Stimulated activated CD4-positive, alpha-beta T cell treated with anti-CD3 and anti-CD28 coated beads, Interleukin-12 subunit alpha, Interleukin-12 subunit beta, amount 100 ng/mL, for 4 hours (primary cell): ENCODE results near the gene FAM234B.
"Not testable (repeated sequence)": the region's sequence is repeated elsewhere in the genome, so short reads cannot be mapped to it uniquely, and the experiment has no call there.

Experiments used
- DNase-seq: peaks from one replicate; pipeline ENCODE4 v3.0.0-alpha.2; 2020

The FAM234B gene

DNA sequence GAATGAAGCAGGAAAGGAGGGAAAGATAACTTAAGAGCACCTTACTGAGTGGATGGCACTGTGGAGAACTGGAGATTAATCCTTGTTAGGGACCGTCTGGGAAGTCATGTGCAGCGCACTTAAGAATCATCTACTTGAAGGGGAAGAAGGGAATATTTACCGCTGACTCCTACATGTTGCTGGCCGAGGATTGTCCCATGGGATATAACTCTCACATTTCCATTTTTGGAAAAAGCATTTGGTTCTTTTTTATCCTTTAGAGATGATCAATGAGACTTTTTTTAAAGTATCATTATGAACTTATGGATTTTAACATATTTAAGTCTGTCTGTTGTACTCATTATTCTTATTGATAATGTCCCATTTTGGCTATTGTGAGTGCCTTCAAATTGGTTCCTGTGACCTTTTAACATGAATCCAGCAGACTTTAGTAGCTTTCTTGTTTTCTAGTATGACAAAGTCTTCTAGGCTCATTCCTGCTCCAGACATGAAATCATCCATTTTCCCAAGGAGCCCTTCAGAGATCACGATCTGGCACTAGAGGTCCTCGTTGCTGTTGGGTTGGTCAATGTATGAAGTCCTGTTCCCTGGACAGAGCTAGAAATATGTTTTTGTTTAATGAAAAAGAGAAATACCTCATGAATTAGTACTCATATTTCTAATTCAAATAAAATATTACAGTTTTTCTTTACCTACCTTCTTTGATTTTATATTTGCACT, 20.2 kb upstream of the FAM234B start:
- no peak for DNase-seq

DNA sequence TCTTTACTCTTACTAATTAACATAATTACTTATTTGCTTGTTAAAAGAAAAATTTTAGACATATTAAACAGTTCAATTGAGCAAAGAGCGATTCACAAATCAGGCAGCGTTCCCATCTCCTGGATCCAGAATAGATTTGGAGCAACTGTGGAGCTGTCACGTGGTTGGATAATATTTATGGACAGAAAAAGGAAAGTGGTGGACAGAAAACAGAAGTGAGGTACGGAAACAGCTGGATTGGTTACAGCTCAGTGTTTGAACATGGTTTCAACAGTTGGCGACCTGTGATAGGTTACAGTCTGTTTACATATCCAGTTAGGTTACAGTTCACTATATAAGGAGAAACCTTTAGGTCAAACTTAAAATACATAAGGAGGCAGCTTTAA, 19.7 kb upstream of the FAM234B start:
- DNase-seq: no peak

DNA sequence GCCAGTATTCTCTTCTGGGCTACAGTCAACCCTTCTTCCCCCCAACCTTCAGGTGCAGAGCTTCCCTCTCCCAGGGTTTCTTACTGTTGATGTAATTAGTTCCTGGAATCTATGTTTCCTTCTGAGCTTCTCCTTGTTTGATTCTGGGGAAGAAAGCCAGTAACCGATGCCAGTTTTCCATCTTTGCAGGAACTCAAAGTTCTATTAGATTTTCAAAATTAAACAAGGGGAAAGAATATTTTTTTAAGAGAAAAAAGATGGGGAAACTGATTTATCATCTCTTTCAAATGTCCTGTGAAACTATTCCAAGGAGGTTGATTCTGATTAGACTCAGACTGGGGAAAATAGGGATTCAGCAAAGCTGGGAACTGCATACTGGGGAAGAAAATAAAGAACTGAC, 17.9 kb upstream of the FAM234B start:
- no peak for DNase-seq

DNA sequence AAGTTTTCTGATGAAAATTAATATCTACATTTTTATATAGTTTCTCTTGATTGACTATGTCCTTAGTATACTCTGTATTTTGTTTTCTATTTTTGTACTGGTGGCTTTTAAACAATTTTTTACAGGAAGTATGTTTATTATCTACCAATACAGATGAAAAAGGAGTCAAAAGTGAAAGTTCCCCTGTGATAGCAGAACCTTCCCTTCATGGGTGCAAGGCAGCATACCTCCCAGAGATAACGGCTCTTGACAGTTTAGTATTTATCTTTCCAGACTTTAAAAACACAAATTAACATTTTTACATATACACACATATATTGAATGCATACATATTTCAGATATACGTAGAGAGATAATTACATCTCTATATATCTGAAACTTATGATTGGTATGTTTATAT, 17.1 kb upstream of the FAM234B start:
- no peak for DNase-seq

DNA sequence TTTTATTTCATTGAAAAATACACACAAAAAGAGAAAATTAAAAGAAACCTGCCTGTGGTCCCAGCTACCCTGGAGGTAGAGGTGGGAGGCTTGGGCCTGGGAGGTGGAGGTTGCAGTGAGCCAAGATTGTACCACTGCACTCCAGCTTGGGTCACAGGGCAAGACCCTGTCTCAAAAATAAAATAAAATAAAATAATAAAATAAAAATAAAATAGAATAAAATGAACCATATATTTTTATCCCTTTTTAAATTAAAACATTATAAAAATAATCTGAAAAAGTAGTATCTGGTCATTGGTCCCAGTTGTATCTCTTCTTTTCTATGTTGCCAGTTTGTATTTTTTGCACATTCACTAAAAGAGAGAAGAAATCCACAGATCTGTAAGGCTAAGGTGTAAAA, 16.7 kb upstream of the FAM234B start:
- no peak for DNase-seq

DNA sequence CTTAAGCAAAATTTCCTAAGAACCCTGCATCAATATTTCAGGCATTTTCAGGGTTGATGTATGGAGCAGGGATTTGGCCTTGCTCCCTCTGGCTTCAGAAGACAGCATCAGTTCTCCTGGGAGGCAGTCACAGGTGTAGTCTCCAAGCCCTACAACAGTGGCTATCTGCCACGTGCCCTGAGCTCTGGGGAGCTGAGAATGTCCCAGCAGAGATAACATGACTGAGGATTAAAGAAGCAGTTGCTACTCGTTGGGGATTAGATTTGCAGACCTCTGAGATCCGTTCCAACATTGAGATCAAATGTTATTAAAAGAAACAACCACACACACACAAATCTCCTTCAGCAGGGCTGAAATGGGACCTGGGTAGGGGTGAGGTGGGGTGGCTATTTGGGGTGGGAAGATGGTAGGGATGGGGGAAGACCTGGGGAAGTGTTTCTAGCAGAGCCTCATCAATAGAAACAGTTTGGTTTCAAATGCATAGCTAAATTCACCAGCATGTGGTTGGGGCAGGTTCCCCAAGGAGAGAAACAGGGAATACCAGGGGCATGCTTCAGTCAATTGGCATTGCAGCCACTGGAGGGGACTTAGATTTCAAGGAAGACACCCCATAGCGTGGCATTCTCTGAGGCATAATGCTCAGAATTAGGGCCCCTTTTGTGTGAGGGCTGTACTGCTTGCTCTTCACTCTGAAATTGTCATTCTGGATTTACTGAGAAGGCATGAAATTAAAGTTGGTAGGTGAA, 15.2 kb upstream of the FAM234B start:
- no peak for DNase-seq

DNA sequence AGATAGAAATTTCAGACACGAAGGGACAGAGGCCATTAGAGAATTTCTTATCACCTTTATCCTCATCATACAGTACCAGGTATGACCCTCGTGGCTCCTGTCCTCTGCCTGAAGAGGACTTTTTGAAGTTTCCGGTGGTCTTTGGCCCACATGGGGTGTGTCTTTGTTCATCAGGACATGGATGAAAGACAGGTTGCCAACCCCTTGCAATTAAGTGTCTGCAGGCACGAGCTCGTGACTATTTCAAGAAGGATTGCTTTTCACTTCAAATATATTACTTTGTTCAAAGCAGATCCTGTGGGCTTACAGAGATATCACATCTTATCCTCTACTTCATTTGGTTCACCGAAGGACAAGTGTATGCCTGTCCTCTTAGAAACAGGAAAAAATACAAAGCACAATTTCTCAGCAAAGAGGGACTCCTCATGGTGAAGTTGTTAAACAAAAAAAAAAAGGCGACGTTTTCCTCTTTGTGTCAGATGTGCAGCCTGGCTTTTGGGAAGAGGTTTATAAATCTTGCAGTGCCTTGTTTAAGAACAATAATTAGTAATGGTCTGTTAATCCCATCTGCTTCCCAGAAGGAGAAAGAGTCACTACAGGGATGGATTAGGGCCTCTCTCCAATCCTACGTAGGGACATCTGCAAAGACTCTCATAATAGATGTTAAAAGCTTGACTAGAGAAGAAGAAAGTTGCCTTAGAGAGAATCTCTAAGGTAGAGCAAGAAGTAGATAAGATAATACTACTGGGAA, 13.5 kb upstream of the FAM234B start:
- DNase-seq: no peak

DNA sequence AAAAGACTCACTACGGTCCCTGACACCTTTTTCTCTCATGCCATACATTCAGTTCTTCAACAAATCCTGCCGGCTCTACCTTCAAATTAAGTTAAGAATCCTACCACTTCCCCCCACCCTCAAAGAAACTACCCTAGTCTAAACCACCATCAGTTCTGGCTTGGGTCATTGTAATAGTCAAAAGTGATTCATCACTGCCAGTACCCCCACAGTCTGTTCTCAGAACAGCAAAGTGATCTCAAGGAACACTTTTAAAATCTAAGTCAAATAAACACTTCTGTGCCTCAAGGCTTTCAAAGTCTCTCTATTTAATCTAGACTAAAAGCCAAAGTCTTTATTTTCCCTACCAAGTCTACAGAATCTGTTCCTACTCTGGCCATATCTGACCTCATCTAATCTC, 12.0 kb upstream of the FAM234B start:
- DNase-seq: no peak

DNA sequence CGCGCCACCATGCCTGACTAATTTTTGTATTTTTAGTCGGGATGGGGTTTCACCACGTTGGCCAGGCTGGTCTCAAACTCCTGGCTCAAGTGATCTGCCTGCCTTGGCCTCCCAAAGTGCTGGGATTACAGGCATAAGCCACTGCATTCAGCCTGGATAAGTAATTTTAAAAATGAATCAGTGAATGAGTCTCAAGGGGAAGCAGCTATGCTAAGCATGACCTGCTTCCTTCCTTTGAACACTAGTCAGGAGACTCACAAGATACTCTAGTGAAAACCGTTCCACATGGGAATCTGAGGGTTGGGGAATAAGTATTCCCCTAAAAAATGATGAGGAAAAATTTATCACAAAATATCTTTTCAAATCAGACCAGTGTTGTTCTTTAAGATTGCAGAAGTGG, 10.7 kb upstream of the FAM234B start:
- DNase-seq: no peak

DNA sequence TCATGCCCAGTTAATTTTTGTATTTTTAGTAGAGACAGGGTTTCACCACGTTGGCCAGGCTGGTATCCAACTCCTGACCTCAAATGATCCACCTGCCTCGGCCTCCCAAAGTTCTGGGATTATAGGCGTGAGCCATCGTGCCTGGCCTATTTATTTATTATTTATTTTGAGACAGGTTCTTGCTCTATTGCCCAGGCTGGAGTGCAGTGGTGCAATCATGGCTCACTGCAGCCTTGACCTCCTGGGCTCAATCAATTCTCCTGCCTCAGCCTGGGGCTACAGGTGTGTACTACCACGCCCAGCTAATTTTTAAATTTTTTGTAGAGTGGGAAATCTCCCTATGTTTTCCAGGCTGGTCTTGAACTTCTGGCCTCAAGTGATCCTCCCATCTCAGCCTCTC, 8.8 kb upstream of the FAM234B start:
- DNase-seq: not testable (repeated sequence)

DNA sequence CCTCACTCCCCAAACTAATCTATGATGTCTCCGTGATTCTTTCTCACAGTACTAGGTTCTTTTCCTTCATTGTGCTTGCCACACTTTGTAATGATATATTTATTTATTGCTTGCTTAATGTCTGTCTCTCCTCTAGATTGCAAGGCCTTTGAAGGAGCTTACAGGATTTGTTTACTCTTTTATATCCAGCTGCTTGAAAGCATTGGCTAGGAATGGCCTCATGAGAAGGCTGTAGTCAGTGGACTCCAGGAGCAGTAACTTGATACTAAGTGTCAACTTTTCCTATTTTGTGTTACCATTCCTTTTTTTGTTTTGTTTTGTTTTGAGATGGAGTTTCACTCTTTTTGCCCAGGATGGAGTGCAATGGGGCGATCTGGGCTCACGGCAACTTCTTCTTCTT, 7.3 kb upstream of the FAM234B start:
- DNase-seq: no peak

DNA sequence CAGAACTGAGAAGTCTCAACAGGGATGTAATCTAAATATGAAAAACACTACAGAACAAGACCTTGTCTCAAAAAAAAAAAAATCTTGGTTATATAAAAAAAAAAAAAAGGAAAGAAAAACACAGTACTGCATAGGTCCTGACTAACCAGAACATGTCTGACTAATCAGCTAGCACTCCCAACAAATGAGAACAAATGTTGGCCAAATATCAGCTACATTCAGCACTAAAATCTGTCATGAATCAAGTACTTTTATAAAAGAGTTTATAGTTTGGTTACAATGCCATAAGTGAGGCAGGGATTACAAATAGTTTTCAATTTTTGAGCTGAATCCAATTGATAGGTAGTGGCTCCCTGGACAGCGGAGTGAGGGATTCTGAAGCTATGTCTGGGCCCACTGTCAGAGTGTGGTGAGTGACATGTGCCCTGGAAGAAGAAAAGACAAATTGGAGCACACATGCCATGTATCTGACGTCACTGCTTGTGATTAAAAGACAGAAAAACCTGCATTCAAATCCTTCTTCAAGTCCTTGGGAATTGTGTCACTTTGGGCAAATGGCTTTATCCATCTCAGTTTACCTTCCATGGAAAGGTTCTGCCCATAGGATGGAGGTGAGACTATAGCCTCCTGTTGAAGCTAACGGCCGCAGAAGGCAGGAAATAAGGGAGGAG, 5.6 kb upstream of the FAM234B start:
- DNase-seq: no peak

DNA sequence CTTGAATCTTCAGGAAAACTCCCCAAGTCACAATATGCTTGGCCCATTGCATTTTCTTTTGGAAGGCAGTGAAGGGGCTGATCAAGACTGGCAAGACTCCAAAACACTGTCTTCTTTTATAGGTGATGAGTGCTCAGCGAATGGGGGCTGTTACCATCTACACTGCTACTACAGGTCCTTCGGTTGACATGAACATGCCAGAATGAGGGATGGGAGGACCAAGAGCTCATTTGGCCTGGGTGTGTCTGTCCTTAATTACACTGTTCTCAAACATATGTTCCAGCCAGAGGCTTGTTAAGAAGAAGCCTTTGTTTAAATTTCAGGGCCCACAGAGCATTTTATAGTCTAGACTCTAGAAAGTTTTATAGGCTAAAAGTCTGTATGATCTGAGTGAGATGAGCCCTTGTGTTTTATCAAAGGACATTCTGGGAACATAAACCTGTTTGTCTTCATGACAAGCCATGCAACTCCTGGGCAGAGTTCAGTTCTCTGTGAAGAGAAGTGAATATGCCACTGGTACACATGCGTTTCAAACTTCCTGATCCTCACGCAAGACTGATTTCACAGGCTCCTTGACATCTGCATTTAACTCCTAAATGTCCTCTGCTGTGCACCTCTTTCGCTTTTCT, 4.7 kb upstream of the FAM234B start:
- no peak for DNase-seq

DNA sequence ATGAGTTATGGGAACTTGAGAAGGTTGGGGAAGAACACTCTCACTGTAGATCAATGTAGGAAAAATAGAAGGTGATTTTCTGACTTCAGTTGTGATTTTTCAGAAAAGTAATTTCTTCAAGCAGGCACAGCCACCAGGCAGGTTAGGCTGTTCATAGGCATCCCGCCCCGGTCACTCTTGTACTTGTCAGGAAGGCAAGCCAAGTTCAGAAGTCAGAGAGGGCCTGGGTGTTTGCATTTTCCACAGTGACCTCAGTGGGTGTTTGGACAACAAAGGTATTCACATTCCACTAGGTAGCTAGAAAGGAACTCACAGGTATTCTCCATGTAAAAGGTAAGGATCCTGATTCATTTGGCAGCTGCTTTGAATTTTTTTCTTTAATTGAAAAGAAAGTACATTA, 3.0 kb upstream of the FAM234B start:
- DNase-seq: no peak

DNA sequence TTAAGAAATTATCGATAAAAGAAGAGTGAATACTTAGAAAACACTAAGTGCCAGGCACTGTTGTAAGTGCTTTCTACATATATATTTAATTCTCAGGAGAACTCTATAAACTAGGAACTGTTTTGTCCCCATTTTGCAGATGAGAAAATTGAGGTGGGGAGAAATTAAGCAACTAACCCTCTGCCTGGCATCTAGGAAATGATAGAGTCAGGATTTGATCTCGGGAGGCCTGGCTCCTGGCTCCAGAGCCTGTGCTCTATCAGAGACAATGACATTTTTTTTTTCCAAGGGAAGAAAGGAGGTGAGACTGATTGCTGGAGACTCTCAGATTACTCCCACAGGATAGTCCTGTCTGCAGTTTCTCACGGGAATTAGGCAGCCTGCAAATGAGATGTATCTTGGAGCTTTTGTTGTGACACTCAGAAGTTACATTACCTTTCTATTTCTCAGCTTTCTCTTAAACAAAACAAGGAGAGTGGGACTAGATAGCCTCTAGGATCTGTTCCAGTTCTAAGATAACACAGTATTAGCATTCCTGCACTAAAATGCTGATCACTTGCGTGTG, 1.4 kb upstream of the FAM234B start:
- no peak for DNase-seq

DNA sequence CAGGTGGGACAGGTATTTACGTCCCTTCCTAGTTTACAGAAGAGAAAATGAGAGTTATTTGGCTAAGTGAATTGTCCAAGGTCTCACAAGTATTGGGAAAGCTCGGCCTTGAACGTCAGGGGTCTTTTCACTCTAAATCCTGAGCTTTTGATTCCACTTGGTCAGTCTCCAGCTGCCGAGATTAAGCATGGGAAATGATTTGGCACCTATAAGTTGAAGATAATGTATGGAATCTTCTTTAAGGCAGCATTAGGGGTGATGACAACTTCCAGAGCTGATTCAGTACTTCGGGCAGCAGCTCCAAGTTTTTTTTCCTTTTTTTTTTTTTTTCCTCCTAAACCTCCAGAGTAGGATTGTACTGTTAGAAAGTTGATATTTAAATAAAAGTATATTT, 722 bp downstream of the FAM234B start:
- no peak for DNase-seq

DNA sequence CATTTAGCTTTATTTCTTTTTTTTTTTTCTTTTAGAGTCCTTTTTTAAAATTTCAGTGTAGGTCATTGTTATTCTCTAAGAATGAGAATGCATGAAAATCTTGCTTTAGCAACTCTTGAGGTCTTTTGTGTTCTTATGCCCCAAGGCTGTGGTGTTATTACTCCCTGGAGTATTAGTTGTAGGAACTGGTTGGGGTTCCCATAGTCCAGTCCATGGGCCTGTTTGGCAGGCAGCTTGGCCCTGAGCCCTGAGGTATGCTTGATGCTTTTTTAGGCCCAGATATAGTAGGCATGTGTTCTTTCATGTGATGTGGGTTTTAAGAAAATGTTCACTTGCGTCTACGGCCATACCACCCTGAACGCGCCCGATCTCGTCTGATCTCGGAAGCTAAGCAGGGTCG, 1.6 kb downstream of the FAM234B start:
- no peak for DNase-seq

DNA sequence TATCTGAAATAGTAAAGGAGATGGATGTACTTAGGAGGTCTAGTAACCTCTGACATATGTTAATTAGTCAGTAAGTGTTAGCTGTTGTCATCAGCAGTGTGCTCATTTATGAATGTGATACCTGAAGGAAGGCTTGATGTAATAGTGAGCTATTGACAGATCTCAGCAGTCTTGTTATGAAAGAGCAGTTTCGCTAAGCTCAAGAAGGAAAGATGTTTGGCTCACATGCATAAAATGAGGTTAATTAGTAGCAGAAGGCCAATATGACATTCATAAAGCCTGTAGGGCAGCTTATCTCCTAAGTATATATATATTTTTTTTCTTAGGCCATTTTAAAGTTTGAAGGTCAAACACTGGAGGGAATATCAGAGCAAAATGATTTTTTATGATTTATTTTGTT, 2.8 kb downstream of the FAM234B start:
- DNase-seq: no peak

DNA sequence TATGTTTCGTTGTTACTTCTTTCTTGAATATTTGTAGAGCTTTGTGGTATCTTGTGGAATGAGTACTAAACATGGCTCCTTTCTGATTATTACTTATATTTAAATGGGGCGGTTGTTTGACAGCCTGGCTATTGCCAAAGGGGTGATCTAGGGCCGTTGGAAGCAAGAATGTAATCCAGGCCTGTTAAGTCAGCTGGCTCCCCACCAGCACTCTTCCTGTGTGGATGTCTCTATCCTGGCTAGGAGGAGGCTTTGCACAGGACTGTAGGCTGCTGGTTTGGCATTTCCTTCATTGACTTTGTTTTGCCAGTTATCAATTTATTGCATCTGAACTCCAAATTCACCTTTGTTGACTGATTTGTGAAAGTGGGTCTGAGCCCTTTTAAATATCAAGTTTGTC, 5.6 kb downstream of the FAM234B start:
- no peak for DNase-seq

DNA sequence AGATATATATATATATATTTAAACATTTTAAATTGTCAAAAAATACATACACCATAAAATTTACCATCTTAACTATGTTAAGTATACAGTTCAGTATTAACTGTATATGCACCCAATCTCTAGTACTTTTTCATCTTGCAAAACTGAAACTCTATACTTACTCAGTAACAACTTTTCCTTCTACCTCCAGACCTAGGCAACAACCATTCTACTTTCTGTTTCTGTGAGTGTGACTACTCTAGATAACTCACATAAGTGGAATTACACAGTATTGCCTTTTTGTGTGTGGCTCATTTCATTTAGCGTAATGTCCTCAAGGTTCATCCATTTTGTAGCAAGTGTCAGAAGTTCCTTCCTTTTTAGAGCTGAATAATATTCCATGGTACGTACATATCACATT, 8.2 kb downstream of the FAM234B start:
- DNase-seq: no peak

DNA sequence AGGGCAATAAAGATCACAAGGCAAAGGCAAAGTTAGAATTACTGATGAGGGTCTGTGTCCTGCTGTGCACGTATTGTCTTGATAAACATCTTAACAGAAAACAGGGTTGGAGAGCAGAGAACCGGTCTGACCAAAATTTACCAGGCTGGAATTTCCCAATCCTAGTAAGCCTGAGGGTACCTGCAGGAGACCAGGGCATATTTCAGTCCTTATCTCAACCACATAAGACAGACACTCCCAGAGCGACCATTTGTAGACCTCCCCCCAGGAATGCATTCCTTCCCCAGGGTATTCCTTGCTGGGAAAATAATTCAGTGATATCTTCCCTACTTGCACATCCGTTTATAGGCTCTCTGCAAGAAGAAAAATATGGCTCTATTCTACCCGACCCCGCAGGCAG, 9.4 kb downstream of the FAM234B start:
- DNase-seq: not testable (repeated sequence)

DNA sequence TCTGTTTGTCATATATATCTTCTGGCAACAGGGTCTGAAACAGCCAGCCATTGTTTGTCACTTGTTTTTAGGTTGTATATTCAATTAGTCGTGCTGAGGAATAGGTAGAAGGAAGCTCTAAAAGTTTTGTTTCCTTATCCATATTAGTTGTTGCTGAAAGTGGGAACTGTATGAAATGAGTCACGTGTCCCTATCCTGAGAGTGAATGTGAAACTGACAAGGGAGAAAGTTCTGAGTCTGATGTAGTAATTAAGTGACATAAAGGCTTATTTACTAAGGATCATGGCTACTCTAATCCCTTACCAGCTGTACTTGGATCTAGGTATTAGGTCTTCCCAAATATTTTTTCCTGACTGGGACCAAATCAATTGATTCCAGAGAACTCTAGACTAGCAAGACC, 16.4 kb downstream of the FAM234B start:
- no peak for DNase-seq

DNA sequence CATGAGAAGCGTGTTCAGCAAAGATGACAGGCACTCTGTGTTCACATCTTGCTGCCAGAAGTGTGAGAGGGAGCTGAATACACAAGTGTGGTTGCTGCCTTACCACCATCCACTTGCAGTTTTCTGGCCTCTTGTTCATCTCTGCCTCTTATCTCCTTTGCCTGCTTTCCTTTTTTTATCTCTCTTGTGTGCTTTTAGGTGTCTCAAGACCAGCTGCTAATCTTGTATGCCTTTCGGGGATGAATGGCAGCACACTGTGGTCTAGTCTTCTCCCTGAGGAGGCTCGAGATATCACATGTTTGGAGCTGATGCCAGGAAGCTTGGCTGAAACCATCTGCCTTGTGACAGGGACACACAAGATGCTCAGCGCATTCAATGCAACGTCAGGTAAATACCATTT, 17.2 kb downstream of the FAM234B start:
- no peak for DNase-seq
